Urinary bladder (tissue), 4 donors: ENCODE results near the gene FOXI1. TPM values are rescaled to one million over a fixed set of nuclear protein-coding genes. Genes with fewer than 3 reads are reported as not detected.
A peak's percentile ranks its signal among the peaks of the same experiment; 100 is the strongest.
"Not testable (repeated sequence)": the region's sequence is repeated elsewhere in the genome, so short reads cannot be mapped to it uniquely, and the experiment has no call there.

Source experiments
- DNase-seq: peaks from one replicate; pipeline ENCODE4 v3.0.0-alpha.2; 2015; ENCODE audit errors: extremely low spot score
- H3K27ac ChIP-seq: one replicate; pipeline ENCODE4 v1.5.1; 2013; ENCODE audit warnings: low read depth, mild to moderate bottlenecking, moderate library complexity
- H3K36me3 ChIP-seq: one replicate; pipeline ENCODE4 v1.6.1; 2013; ENCODE audit warnings: mild to moderate bottlenecking, moderate library complexity; ENCODE audit not compliant: insufficient read depth
- H3K4me1 ChIP-seq: one replicate; pipeline ENCODE4 v1.6.1; 2013; ENCODE audit warnings: mild to moderate bottlenecking, moderate library complexity; ENCODE audit not compliant: insufficient read depth
- H3K4me3 ChIP-seq: one replicate; pipeline ENCODE4 v1.5.1; 2013; ENCODE audit warnings: low read depth, low read length
- WGBS: extraction: QIAGEN DNeasy Blood & Tissue Kit; methylation state at CpG from one replicate; pipeline ENCODE4 v1.1.7; 2013; 5-methylcytosine and 5-hydroxymethylcytosine counted together
- polyA plus RNA-seq: library from polyadenylated mRNA; stranded (reverse); fragments of 200-250 nt; gene quantifications from one replicate; pipeline ENCODE4 v1.2.3, GENCODE V29; 2013
- total RNA-seq: library from RNA; depleted of rRNA; stranded (reverse); fragments of >200 nt; gene quantifications from one replicate; pipeline ENCODE4 v1.2.3, GENCODE V29; 2014
- donor health status: healthy with polysubstance abuse.
- donor health status: healthy.

The FOXI1 gene
- total and polyA plus RNA-seq, 2 donors: not detected

DNA sequence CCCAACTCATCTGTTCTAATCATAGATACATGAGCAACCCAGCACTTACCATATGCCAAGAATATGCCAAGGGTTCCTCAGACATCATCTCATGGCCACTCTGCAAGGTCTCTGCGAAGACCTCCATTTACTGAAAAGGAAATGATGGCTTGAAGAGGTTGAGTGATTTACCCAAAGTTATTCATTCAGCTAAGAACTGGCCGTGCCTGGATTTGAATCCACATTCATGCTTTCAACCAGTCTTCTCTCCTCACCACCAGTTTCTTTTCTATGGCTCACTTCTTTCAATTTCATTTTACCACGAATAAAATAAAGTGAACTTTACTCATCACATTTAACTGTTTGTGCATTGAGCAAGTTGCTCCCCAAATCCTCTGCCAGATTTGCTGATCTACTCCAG is 27.2 kb upstream of the FOXI1 start:
- no peaks in the 10 kb centered on the region for H3K36me3 ChIP-seq
- 71% methylated on average over 3 of the region's 3 CpGs for WGBS
- no peak overlapping the region for H3K27ac ChIP-seq
- H3K4me3 ChIP-seq: no peak overlapping the region
- no peaks in the 10 kb centered on the region for H3K4me1 ChIP-seq
- DNase-seq: no peak

GRCh38 chr5:170078931-170079330 is 26.8 kb upstream of the FOXI1 start:
- no peak overlapping the region for H3K4me3 ChIP-seq
- DNase-seq: no peak
- no peak overlapping the region for H3K27ac ChIP-seq
- 90% methylated on average over 13 of the region's 13 CpGs for WGBS
- no peaks in the 10 kb centered on the region for H3K4me1 ChIP-seq
- H3K36me3 ChIP-seq: no peaks in the 10 kb centered on the region

GRCh38 chr5:170080217-170080616 is 25.5 kb upstream of the FOXI1 start:
- 90% methylated on average over 1 of the region's 1 CpG for WGBS
- DNase-seq: no peak
- no peak overlapping the region for H3K27ac ChIP-seq
- no peak overlapping the region for H3K4me3 ChIP-seq
- no peaks in the 10 kb centered on the region for H3K36me3 ChIP-seq
- no peaks in the 10 kb centered on the region for H3K4me1 ChIP-seq

DNA sequence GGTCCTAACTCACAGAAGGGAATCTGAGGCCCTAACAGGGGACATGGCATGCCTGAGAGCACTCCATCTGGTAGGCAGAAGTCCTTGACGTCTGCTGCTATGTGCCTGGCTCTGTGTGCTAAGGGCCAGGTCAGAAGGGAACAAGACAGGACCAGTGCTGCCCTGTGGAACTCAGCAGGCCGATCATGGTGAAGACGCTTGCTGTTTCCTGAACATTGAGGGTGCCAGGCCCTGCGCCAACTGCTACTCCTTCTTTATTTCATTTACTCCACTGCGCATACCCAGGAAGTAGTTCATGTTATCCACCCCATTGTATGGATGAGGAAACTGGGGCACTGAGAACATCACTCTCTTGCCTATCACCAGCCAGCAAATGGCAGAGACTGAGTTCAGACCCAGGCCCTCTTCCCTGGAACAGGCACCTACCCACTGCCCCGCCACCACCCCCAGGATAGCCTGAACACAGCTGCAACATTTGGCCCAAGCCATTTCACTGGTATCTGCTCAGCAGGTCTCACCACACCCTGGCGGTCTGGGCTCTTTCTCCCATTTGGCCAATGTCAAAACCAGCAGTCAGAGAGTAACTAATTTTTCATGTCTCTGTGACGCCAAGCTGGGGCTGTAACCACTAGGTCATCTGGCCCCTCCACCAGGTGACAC is 24.8 kb upstream of the FOXI1 start:
- no peak overlapping the region for H3K27ac ChIP-seq
- H3K4me3 ChIP-seq: no peak overlapping the region
- no peaks in the 10 kb centered on the region for H3K36me3 ChIP-seq
- no peak for DNase-seq
- WGBS: 76% methylated on average over 8 of the region's 8 CpGs
- no peaks in the 10 kb centered on the region for H3K4me1 ChIP-seq

GRCh38 chr5:170081616-170082015 is 24.1 kb upstream of the FOXI1 start:
- Histone ChIP-seq H3K36me3 (no peaks in the 10 kb centered on the region), H3K27ac (no peak overlapping the region), H3K4me1 (no peaks in the 10 kb centered on the region), H3K4me3 (no peak overlapping the region)
- WGBS: 99% methylated on average over 4 of the region's 4 CpGs
- DNase-seq: no peak

GRCh38 chr5:170082701-170083100 is 23.0 kb upstream of the FOXI1 start:
- WGBS: 87% methylated on average over 7 of the region's 7 CpGs
- DNase-seq: no peak
- Histone ChIP-seq H3K27ac (no peak overlapping the region), H3K4me3 (no peak overlapping the region), H3K4me1 (no peaks in the 10 kb centered on the region), H3K36me3 (no peaks in the 10 kb centered on the region)

DNA sequence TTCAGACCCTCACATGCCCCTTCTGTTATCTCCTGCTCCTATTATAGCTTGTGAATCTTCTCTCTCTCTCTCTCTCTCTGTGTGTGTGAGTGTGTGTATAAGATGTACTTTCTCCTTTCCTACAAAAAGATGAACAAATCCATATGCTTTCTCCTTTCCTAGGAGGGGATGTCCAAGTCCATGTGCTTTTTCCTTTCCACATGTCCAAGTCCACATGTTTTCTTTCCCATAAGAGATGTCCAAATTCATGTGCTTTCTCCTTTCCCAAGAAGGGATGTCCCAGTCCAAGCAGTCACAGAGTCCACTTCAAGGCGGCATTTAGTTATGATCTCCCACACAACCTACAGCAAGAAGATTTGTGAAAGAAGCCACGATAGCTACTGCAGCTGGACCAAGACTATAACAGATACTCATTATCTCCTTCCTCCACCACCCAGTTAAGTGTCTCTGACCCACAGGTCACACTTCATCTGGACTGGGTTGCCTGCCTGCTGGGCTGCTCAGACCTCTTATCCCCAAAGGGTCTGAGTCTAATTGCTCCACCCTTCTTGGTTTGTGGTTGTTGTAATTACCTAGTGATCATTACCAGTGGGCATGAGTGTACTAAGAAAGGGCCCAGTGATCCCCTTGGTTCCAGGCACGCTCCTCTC is 18.4 kb upstream of the FOXI1 start:
- no peak overlapping the region for H3K27ac ChIP-seq
- H3K4me3 ChIP-seq: no peak overlapping the region
- no peaks in the 10 kb centered on the region for H3K4me1 ChIP-seq
- no peaks in the 10 kb centered on the region for H3K36me3 ChIP-seq
- 75% methylated on average over 3 of the region's 3 CpGs for WGBS
- DNase-seq: no peak

DNA sequence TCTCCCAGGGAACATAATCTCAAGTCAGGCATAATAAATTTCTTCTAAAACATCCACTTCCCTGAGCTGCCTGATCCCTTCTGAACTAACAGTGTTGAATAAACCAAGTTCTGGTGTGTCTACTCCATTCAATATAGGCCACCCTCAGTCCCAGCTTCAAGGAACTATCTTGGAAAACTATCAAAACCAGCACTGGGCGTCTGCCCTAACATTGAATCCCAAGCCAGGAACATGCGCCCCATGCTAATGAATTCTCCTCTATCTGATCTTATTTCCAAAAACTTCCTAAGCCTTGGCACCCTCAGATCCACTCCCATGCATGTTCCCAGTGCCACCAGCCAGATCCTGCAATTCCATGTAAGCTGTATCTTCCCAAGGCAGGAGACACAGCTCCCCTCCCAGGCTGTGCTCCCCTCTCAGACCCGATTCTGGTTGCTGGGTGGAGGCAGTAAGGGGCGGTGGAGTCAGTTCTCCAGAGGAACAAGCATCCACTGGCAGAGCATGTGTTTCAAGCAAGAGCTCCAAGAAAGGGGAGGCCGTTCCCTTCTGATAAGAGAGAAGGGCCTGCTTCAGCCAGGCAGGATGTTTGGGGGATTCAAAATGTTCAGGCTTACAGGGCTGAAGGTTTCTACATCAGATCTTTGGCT is 13.1 kb upstream of the FOXI1 start:
- no peak for DNase-seq

DNA sequence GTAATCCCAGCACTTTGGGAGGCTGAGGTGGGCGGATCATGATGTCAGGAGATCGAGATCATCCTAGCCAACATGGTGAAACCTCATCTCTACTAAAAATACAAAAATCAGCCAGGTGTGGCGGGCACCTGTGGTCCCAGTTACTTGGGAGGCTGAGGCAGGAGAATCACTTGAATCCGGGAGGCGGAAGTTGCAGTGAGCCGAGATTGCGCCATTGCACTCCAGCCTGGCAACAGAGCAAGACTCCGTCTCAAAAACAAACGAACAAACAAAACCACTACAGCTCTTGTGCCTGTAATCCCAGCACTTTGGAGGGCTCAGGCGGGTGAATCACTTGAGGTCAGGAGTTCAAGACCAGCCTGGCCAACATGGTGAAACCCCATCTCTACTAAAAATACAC is 11.4 kb upstream of the FOXI1 start:
- not testable (repeated sequence) for DNase-seq, H3K4me3 ChIP-seq, H3K4me1 ChIP-seq, H3K27ac ChIP-seq, H3K36me3 ChIP-seq
- 90% methylated on average over 10 of the region's 10 CpGs for WGBS

More for the DNA sequence above, 13.1 kb upstream of the FOXI1 start:
- 48% methylated on average over 5 of the region's 5 CpGs for whole genome bisulfite sequencing
- no peaks in the 10 kb centered on the region for H3K36me3 ChIP-seq
- no peak overlapping the region for H3K4me3 ChIP-seq
- no peak overlapping the region for H3K27ac ChIP-seq
- H3K4me1 ChIP-seq: no peaks in the 10 kb centered on the region

- no peaks in the 10 kb centered on the region for H3K4me1 ChIP-seq
- H3K36me3 ChIP-seq: no peaks in the 10 kb centered on the region
- no peak overlapping the region for H3K4me3 ChIP-seq
- H3K27ac ChIP-seq: no peak overlapping the region
- DNase-seq: no peak
- WGBS: 59% methylated on average over 1 of the region's 1 CpG
Measured at GRCh38 chr5:170095646-170096045, 10.1 kb upstream of the FOXI1 start.

- DNase-seq: no peak
- no peak overlapping the region for H3K4me3 ChIP-seq
- no peaks in the 10 kb centered on the region for H3K36me3 ChIP-seq
- H3K27ac ChIP-seq: no peak overlapping the region
- 78% methylated on average over 9 of the region's 9 CpGs for WGBS
- H3K4me1 ChIP-seq: no peaks in the 10 kb centered on the region
Measured at GRCh38 chr5:170097934-170098333, 7.8 kb upstream of the FOXI1 start.

GRCh38 chr5:170100066-170100943 is 5.4 kb upstream of the FOXI1 start:
- no peak overlapping the region for H3K27ac ChIP-seq
- H3K36me3 ChIP-seq: no peaks in the 10 kb centered on the region
- 30% methylated on average over 13 of the region's 13 CpGs for WGBS
- no peaks in the 10 kb centered on the region for H3K4me1 ChIP-seq
- peak; percentile 80 for DNase-seq
- no peak overlapping the region for H3K4me3 ChIP-seq

GRCh38 chr5:170103447-170103846 is 2.2 kb upstream of the FOXI1 start:
- H3K4me3 ChIP-seq: no peak overlapping the region
- H3K27ac ChIP-seq: no peak overlapping the region
- no peaks in the 10 kb centered on the region for H3K36me3 ChIP-seq
- 96% methylated on average over 1 of the region's 1 CpG for WGBS
- DNase-seq: no peak
- no peaks in the 10 kb centered on the region for H3K4me1 ChIP-seq
